SH-SY5Y (cell line): Measurements from ENCODE around the gene CALML4.

Experiments used
- GATA2 ChIP-seq: IDR thresholded peaks from 2 replicates; pipeline ENCODE4 v1.6.1; 2011; ENCODE audit warnings: mild to moderate bottlenecking, low read depth, low read length
- GATA3 ChIP-seq: IDR thresholded peaks from 2 replicates; pipeline ENCODE4 v1.6.1; 2011; ENCODE audit warnings: low read depth, mild to moderate bottlenecking, low read length, moderate library complexity

GRCh38 chr15:68184616-68185480, 20.3 kb downstream of the CALML4 start:
- peak; percentile 50; the same call in 1 of the 2 replicates for TF ChIP-seq GATA2
- peak; percentile 38; the same call in 1 of the 2 replicates for TF ChIP-seq GATA3
